Measurements from ENCODE around the gene ADSS1.

ADSS1 gene

DNA sequence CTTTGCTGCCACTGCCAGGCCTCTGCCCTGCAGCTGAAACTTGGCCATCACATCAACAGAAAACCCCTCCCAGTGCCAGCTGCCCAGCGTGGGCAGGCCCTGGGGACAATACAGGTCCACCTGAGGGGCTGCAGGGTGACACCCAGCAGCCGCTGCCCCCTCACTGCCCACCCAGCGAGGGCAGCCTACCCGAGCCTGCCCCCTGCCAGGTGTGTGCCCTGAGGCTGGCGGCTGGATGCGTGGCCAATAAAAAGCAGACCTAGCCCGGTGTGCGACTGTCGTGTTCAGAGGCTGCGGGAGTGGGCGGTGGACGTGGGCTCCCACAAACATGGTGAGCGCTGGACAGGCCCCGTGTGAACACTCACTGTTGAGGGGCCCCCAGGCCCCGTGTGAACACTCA, 4.7 kb upstream of the ADSS1 start:
- TF ChIP-seq EGR1 (IDR thresholded peaks at IDR 0.05) = no peak
- TF ChIP-seq CREB1 (IDR thresholded peaks at IDR 0.05; ENCODE audit: low read depth) = no peak
- TF ChIP-seq TCF12 (IDR thresholded peaks at IDR 0.05; ENCODE audit: low read depth) = no peak
- TF ChIP-seq CEBPB (IDR thresholded peaks at IDR 0.05) = no peak
- TF ChIP-seq ZBTB7A (IDR thresholded peaks at IDR 0.05; ENCODE audit: low read depth) = no peak
- no peak for TF ChIP-seq YY1 (IDR thresholded peaks at IDR 0.05; ENCODE audit: low read depth)
- no peak for TF ChIP-seq EP300 (IDR thresholded peaks at IDR 0.05; ENCODE audit: borderline replicate concordance)
- no peak for TF ChIP-seq NFIC (IDR thresholded peaks at IDR 0.05)
- TF ChIP-seq, protein P1, sequence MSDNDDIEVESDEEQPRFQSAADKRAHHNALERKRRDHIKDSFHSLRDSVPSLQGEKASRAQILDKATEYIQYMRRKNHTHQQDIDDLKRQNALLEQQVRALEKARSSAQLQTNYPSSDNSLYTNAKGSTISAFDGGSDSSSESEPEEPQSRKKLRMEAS (IDR thresholded peaks at IDR 0.05) = no peak

DNA sequence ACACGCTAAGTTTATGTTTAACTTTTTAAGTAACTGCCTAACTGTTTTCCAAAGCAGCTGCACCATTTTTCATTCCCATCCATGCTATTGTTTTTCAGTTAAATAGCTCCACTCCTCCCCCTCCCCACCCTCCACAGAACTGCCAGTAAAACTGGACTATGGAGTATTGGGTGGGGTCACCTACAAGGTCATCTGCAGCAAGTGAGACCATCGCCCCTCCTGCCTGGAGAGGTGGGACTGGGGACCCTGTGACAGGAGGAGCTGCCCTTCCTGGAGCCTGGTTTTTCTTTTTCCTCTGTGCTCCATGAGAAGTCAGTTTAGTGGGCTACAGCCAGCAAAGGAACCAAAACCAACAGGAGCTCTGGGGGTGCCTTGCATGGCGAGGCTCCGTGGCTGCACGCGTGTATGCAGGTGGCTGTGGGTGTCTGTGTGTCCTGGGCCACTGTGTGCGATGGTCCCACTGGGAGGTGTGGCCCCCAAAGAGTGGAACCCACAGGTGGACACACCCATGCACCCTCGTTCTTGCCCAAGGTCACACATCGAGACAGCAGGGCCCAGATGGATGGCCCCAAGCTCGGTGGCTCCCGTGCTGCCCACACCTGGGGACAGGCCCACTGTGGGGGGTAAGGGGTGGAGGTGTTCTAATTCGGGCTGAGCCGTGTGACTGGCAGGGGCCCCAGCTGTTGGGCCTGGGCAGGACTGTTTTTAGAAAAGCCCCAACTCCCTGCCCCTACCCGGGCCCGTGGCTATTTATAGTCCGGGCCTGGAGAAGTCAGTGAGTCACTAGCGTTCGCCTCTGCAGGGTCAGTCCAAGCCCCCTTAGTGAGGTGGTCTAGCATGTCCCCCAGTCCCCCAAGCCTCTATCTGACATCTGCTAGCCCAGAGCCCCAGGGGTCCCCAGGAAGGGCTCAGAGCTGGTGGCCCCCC, 2.3 kb upstream of the ADSS1 start:
- TF ChIP-seq REST (IDR thresholded peaks at IDR 0.05; ENCODE audit: low read depth) (no peak), TCF12 (IDR thresholded peaks at IDR 0.05; ENCODE audit: low read depth) (no peak), YY1 (IDR thresholded peaks at IDR 0.05; ENCODE audit: low read depth) (no peak), EP300 (IDR thresholded peaks at IDR 0.05; ENCODE audit: borderline replicate concordance) (no peak), TAF1 (IDR thresholded peaks at IDR 0.05; ENCODE audit: low read depth) (no peak), USF1 (IDR thresholded peaks at IDR 0.05) (no peak), TEAD4 (IDR thresholded peaks at IDR 0.05) (no peak), NFIC (IDR thresholded peaks at IDR 0.05) (no peak), RAD21 (IDR thresholded peaks at IDR 0.05; ENCODE audit: low read depth) (no peak), CREB1 (IDR thresholded peaks at IDR 0.05; ENCODE audit: low read depth) (no peak), EGR1 (IDR thresholded peaks at IDR 0.05) (no peak), FOXM1 (IDR thresholded peaks at IDR 0.05; ENCODE audit: borderline replicate concordance, low read depth) (no peak)
- TF ChIP-seq, protein P1 (IDR thresholded peaks at IDR 0.05) = no peak

- TF ChIP-seq REST (IDR thresholded peaks at IDR 0.05; ENCODE audit: low read depth) (no peak), EGR1 (IDR thresholded peaks at IDR 0.05) (no peak), USF1 (IDR thresholded peaks at IDR 0.05) (no peak), TEAD4 (IDR thresholded peaks at IDR 0.05) (no peak), YY1 (IDR thresholded peaks at IDR 0.05; ENCODE audit: low read depth) (no peak), CEBPB (IDR thresholded peaks at IDR 0.05) (no peak), CREB1 (IDR thresholded peaks at IDR 0.05; ENCODE audit: low read depth) (no peak), EP300 (IDR thresholded peaks at IDR 0.05; ENCODE audit: borderline replicate concordance) (no peak), ZBTB7A (IDR thresholded peaks at IDR 0.05; ENCODE audit: low read depth) (no peak), RAD21 (IDR thresholded peaks at IDR 0.05; ENCODE audit: low read depth) (no peak), TCF12 (IDR thresholded peaks at IDR 0.05; ENCODE audit: low read depth) (no peak), TAF1 (IDR thresholded peaks at IDR 0.05; ENCODE audit: low read depth) (no peak), FOXM1 (IDR thresholded peaks at IDR 0.05; ENCODE audit: borderline replicate concordance, low read depth) (no peak), NFIC (IDR thresholded peaks at IDR 0.05) (no peak)
- TF ChIP-seq, protein P1 (IDR thresholded peaks at IDR 0.05) = no peak
Measured at GRCh38 chr14:104722938-104723650, 935 bp upstream of the ADSS1 start.

DNA sequence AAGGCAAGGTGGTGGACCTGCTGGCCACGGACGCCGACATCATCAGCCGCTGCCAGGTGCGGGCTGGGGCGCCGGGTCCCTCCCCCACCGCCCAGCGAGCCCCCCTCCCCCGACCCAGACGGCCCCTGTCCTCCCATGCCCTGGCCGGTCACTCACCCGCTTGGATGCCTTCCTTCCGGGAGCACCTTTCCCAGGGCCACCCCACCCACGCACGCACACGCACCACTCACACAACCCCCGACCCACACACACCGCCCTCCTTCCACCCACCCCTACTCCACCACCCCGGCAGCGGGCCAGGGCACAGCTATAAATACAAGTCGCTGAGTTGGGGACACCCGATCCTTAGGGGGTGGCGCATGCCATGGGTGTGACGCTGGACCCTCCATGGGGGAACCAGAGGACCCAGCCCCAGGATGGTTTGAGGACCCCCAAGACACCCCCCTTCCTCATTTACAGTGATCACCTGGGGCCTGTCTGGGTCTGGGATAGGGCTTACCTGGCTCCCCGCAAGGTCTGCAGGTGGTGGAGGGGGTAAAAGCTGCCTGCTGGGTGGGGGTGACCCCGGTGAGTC, 465 bp downstream of the ADSS1 start:
- TF ChIP-seq RAD21 (IDR thresholded peaks at IDR 0.05; ENCODE audit: low read depth) (no peak), TCF12 (IDR thresholded peaks at IDR 0.05; ENCODE audit: low read depth) (no peak), EP300 (IDR thresholded peaks at IDR 0.05; ENCODE audit: borderline replicate concordance) (no peak), FOXM1 (IDR thresholded peaks at IDR 0.05; ENCODE audit: borderline replicate concordance, low read depth) (no peak), ZBTB7A (IDR thresholded peaks at IDR 0.05; ENCODE audit: low read depth) (peak; percentile 71; the same call in 1 of the 2 replicates), EGR1 (IDR thresholded peaks at IDR 0.05) (peak; percentile 85), YY1 (IDR thresholded peaks at IDR 0.05; ENCODE audit: low read depth) (no peak), USF1 (IDR thresholded peaks at IDR 0.05) (no peak), REST (IDR thresholded peaks at IDR 0.05; ENCODE audit: low read depth) (no peak), NFIC (IDR thresholded peaks at IDR 0.05) (no peak), CREB1 (IDR thresholded peaks at IDR 0.05; ENCODE audit: low read depth) (no peak), CEBPB (IDR thresholded peaks at IDR 0.05) (no peak), TEAD4 (IDR thresholded peaks at IDR 0.05) (no peak), TAF1 (IDR thresholded peaks at IDR 0.05; ENCODE audit: low read depth) (no peak)
- TF ChIP-seq, protein P1 (IDR thresholded peaks at IDR 0.05) = no peak
